Type B pancreatic cell (in vitro differentiated cells): ENCODE results near the gene RAD51B. TPM values are rescaled to one million over a fixed set of nuclear protein-coding genes. Genes with fewer than 3 reads are reported as not detected.

Source experiments
- DNase-seq: peaks from one replicate; pipeline ENCODE4 v3.0.0; 2021; ENCODE audit warnings: mixed read lengths; ENCODE audit not compliant: unreplicated experiment; ENCODE audit errors: extremely low spot score
- H3K27ac Mint-ChIP-seq: 2 replicates; pipeline ENCODE4 v1.8.0; 2021; ENCODE audit warnings: mild to moderate bottlenecking, mixed read lengths
- H3K27me3 Mint-ChIP-seq: 2 replicates; pipeline ENCODE4 v1.8.0; 2021; ENCODE audit warnings: mixed read lengths
- H3K36me3 Mint-ChIP-seq: 2 replicates; pipeline ENCODE4 v1.8.0; 2021; ENCODE audit warnings: mixed read lengths
- H3K4me1 Mint-ChIP-seq: one replicate; pipeline ENCODE4 v1.8.0; 2021; ENCODE audit warnings: mixed read lengths; ENCODE audit not compliant: unreplicated experiment
- H3K4me3 Mint-ChIP-seq: 2 replicates; pipeline ENCODE4 v1.8.0; 2021; ENCODE audit warnings: mild to moderate bottlenecking, mixed read lengths
- H3K9me3 Mint-ChIP-seq: 2 replicates; pipeline ENCODE4 v1.8.0; 2021; ENCODE audit warnings: mixed read lengths
- total RNA-seq: library from RNA; stranded (reverse); gene quantifications from 2 replicates; pipeline ENCODE4 v1.2.1, GENCODE V29; 2021; ENCODE audit warnings: low replicate concordance
- TF ChIP-seq, protein P1 (sequence below): fragments of 200-600 bp; sonication (generic); conservative IDR thresholded peaks from 2 replicates; pipeline ENCODE4 v1.5.0; 2021; ENCODE audit warnings: antibody characterized with exemption, mild to moderate bottlenecking

Gene RAD51B
- total RNA-seq, 1 donor from 2014 or later = 27.3 TPM

DNA sequence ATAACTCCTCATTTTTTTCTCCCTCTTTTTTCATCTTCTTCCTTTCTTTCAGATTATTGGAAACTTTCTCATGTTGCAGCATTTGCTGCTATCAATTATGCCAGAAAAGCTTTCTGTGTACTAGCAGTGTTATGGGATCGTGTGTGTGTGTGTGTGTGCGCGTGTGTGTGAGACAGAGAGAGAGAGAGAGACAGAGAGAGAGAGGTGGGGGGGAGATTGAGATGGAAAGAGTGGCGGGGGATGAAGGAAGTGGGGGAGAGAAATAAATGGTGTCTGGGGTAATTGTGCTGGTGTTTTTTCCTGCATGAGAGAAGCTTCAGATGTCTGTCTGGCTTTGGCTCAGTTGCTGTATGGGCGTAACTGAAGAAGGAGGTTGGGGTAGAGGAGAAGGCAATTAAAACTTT lies 268.9 kb downstream of the RAD51B start:
- peaks cover 41% of the 10 kb centered on the region for H3K4me1 Mint-ChIP-seq
- DNase-seq = no peak
- TF ChIP-seq, protein P1, sequence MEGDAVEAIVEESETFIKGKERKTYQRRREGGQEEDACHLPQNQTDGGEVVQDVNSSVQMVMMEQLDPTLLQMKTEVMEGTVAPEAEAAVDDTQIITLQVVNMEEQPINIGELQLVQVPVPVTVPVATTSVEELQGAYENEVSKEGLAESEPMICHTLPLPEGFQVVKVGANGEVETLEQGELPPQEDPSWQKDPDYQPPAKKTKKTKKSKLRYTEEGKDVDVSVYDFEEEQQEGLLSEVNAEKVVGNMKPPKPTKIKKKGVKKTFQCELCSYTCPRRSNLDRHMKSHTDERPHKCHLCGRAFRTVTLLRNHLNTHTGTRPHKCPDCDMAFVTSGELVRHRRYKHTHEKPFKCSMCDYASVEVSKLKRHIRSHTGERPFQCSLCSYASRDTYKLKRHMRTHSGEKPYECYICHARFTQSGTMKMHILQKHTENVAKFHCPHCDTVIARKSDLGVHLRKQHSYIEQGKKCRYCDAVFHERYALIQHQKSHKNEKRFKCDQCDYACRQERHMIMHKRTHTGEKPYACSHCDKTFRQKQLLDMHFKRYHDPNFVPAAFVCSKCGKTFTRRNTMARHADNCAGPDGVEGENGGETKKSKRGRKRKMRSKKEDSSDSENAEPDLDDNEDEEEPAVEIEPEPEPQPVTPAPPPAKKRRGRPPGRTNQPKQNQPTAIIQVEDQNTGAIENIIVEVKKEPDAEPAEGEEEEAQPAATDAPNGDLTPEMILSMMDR = no peak
- H3K27ac Mint-ChIP-seq = peak overlapping the region; percentile 69
- no peaks in the 10 kb centered on the region for H3K27me3 Mint-ChIP-seq
- H3K9me3 Mint-ChIP-seq = peaks cover 14% of the 10 kb centered on the region
- H3K36me3 Mint-ChIP-seq = peaks cover 9% of the 10 kb centered on the region
- H3K4me3 Mint-ChIP-seq = peak overlapping the region; percentile 77

DNA sequence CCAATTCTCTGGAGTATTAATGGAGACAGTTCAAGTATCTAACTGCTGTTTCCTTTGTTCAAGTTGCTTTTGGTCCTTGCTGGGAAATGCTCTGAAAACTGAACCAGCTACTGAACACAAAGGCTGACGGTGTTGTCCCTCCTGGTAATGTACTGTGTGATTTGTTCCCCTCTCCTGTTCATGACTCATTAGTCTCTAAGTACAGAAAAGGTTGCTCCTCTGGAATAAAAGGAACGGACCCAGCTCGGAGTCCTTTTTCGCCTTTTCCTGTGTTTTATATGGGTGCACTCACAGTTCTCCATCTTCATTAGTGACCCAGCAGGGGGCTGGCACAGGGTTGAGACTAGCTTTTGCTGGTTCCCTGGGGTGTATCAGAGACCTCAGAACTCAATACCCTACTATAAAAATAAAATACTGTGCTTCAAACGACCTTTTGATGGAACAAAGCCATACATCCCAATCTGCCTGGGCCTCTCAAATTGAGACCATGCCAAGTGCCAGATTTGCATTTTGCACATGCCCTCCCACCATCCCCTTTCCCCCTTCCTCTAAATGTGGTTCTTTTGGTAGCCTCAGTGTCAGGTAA lies 269.7 kb downstream of the RAD51B start:
- Mint-ChIP-seq H3K27me3 (no peaks in the 10 kb centered on the region), H3K9me3 (peaks cover 17% of the 10 kb centered on the region), H3K27ac (peak overlapping the region; percentile 69), H3K36me3 (peaks cover 9% of the 10 kb centered on the region), H3K4me3 (peak overlapping the region; percentile 77), H3K4me1 (peaks cover 39% of the 10 kb centered on the region)
- TF ChIP-seq, protein P1 = no peak
- no peak for DNase-seq

DNA sequence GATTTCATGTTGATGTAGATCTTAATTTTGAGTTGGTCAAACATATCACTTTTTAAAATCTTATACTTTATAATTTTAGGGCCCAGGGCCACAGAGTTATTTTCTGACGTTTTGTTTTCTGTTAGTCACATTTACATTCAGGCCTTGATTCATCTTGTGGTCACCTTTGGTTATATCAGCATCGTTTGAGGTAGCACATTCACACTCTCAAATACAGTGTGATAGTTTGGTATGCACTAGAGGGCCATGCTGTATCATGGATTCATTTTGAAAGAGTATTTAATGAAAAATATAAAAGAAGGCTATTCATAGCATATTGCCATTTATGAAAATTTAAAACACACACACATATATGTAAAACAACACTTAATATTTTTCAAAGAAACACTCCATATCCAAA lies 274.6 kb downstream of the RAD51B start:
- no peak overlapping the region for H3K27ac Mint-ChIP-seq
- H3K36me3 Mint-ChIP-seq = peaks cover 10% of the 10 kb centered on the region
- TF ChIP-seq, protein P1 = no peak
- no peak overlapping the region for H3K4me3 Mint-ChIP-seq
- no peak for DNase-seq
- H3K9me3 Mint-ChIP-seq = peaks cover 4% of the 10 kb centered on the region
- no peaks in the 10 kb centered on the region for H3K27me3 Mint-ChIP-seq
- peaks cover 10% of the 10 kb centered on the region for H3K4me1 Mint-ChIP-seq

DNA sequence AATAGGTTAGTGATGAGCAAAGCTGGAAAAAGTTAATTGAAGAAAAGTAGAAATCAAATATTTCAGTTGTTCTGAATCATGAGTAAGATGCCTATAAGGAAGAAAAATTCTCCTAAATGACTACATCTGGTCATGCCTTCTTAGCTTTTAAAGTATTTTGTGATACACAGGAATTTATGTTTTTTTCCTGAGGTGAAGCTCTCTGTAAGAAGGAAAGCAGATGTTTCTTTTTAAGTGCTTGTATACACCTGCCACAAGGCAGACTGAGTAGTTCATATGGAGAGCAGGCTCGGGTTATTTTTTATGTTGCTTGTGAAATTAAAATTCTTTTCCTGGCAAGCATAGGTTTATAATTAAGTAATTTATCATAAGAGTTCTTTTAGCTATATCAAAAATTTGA lies 275.2 kb downstream of the RAD51B start:
- Mint-ChIP-seq H3K4me1 (peaks cover 9% of the 10 kb centered on the region), H3K27me3 (no peaks in the 10 kb centered on the region), H3K4me3 (no peak overlapping the region), H3K9me3 (peaks cover 10% of the 10 kb centered on the region), H3K27ac (no peak overlapping the region), H3K36me3 (peaks cover 13% of the 10 kb centered on the region)
- TF ChIP-seq, protein P1 = no peak
- no peak for DNase-seq

DNA sequence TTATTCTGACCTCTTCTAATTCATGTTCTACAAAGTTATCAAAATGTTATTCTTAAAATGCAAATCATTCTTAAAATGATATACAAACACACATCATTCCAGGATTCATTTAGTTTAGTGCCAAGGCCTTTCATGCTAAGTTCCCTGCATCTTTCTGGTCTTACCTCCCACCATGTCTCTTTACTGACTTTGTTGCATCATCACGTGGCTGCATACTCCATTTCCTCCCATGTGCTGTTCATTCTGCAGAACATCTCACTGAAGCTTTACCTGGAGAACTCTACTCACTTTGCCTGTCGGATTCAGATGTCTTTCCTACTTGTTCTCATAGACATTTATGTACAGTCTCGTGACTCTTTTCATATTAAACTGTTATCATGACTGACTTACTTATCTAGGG lies 278.1 kb downstream of the RAD51B start:
- TF ChIP-seq, protein P1 = no peak
- Mint-ChIP-seq H3K4me1 (peaks cover 6% of the 10 kb centered on the region), H3K4me3 (no peak overlapping the region), H3K27ac (no peak overlapping the region), H3K9me3 (peaks cover 24% of the 10 kb centered on the region), H3K36me3 (peaks cover 30% of the 10 kb centered on the region), H3K27me3 (no peaks in the 10 kb centered on the region)
- DNase-seq = no peak
